Keratinocyte (primary cell): ENCODE results near the gene C2CD3.

Experiments used
- EZH2 ChIP-seq: IDR thresholded peaks from one replicate; pipeline ENCODE4 v1.6.1; 2012; ENCODE audit warnings: inconsistent platforms, mild to moderate bottlenecking, low read length, moderate library complexity
- TF ChIP-seq, protein P1 (sequence below), 3 experiments: IDR thresholded peaks in 1 of 3; conservative IDR thresholded peaks in 1 of 3; optimal IDR thresholded peaks in 1 of 3; 2 replicates in 2 of 3; 3 replicates in 1 of 3; pipeline versions ENCODE3 to v1.5.1; 2011; ENCODE audit warnings: low read length in 3 of 3, mild to moderate bottlenecking in 3 of 3, moderate library complexity in 2 of 3, control low read depth in 1 of 3, inconsistent platforms in 1 of 3; ENCODE audit not compliant: insufficient read depth in 2 of 3; ENCODE audit errors: extremely low read depth in 1 of 3

DNA sequence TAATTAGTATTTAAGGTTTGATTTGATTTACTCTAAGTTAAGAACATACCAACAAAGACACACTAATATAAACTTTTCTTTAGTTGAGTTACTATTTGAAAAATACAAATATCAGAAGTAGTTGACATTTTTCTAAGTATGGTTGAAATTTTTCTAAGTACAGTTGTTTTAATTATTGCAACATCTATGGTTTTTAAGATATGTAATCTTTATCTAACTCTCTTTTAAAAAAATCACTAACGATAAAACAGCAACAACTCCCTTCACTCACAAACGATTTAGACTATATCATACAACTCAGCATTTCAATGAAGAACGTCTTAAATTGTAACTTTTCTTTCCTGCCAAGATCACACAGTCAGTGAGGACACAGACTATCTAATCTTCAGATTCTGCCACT, 2.0 kb downstream of the C2CD3 start:
- TF ChIP-seq, protein P1, sequence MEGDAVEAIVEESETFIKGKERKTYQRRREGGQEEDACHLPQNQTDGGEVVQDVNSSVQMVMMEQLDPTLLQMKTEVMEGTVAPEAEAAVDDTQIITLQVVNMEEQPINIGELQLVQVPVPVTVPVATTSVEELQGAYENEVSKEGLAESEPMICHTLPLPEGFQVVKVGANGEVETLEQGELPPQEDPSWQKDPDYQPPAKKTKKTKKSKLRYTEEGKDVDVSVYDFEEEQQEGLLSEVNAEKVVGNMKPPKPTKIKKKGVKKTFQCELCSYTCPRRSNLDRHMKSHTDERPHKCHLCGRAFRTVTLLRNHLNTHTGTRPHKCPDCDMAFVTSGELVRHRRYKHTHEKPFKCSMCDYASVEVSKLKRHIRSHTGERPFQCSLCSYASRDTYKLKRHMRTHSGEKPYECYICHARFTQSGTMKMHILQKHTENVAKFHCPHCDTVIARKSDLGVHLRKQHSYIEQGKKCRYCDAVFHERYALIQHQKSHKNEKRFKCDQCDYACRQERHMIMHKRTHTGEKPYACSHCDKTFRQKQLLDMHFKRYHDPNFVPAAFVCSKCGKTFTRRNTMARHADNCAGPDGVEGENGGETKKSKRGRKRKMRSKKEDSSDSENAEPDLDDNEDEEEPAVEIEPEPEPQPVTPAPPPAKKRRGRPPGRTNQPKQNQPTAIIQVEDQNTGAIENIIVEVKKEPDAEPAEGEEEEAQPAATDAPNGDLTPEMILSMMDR (optimal IDR thresholded peaks at IDR 0.05 in 1 of 3, IDR thresholded peaks at IDR 0.05 in 1 of 3, conservative IDR thresholded peaks at IDR 0.05 in 1 of 3; ENCODE audit: extremely low read depth in 1 of 3, insufficient read depth in 2 of 3, low read length in 3 of 3), result no peak
- no peak for TF ChIP-seq EZH2
